ENCODE data around the gene LRP1. TPM values are rescaled to one million over a fixed set of nuclear protein-coding genes. Genes with fewer than 3 reads are reported as not detected.

LRP1 gene
- total RNA-seq, result 1 to 10 TPM; 1.0 to 1.5 TPM

- Mint-ChIP-seq H3K36me3 (ENCODE audit: low read depth) (no peaks in the 10 kb centered on the region), H3K27ac (no peak within 1 kb of the TSS), H3K4me3 (peak within 1 kb of the TSS; percentile 80), H3K27me3 (ENCODE audit: low read depth) (no peaks in the 10 kb centered on the region), H3K9me3 (peaks cover 7% of the 10 kb centered on the region), H3K4me1 (ENCODE audit: low read depth) (peaks cover 11% of the 10 kb centered on the region)
- intact Hi-C loops (cut with micrococcal nuclease), result loop anchor here (1.0 kb wide), 3 partner anchors 39 to 371 kb away; no protein-coding TSS in a partner anchor
- DNase-seq, result peak; percentile 75
- CTCF ChIA-PET, result interaction anchor here (0.6 to 14.5 kb wide), 7 partner anchors 17 to 127 kb away, joined by 3 to 252 read pairs (median 3); partner anchors contain the start of gene STAT6
Measured at GRCh38 chr12:57127726-57128518, at the start of gene LRP1. Gene LRP1, plus strand, starts transcription at chr12:57128483. Its CDS starts 482 bp downstream, at chr12:57128965.

- H3K4me1 Mint-ChIP-seq (ENCODE audit: low read depth), result peaks cover 37% of the 10 kb centered on the region
- H3K27me3 Mint-ChIP-seq (ENCODE audit: low read depth), result no peaks in the 10 kb centered on the region
- peaks cover 27% of the 10 kb centered on the region for H3K36me3 Mint-ChIP-seq (ENCODE audit: low read depth)
- DNase-seq, result peak; percentile 98
- intact Hi-C loops (cut with micrococcal nuclease), result loop anchor here (1.0 to 10.0 kb wide), 9 partner anchors 9 to 744 kb away; partner anchors contain the start of genes DDIT3, IL23A, NACA and PAN2
- peak within 1 kb of the TSS; percentile 98 for H3K27ac Mint-ChIP-seq
- H3K4me3 Mint-ChIP-seq, result peak within 1 kb of the TSS; percentile 99
- H3K9me3 Mint-ChIP-seq, result no peaks in the 10 kb centered on the region
- CTCF ChIA-PET, result interaction anchor here (0.9 to 15.2 kb wide), 12 partner anchors 10 to 103 kb away, joined by 3 to 292 read pairs (median 4); partner anchors contain the start of genes NAB2 and STAT6
Measured at GRCh38 chr12:57078519-57079404, 49.5 kb upstream of the LRP1 start, which contains the start of gene NEMP1. Gene NEMP1, minus strand, starts transcription at chr12:57078791. Its CDS starts 46 bp downstream, at chr12:57078745.

GRCh38 chr12:57079821-57080220, 48.5 kb upstream of the LRP1 start:
- Mint-ChIP-seq H3K27me3 (ENCODE audit: low read depth) (no peaks in the 10 kb centered on the region), H3K4me1 (ENCODE audit: low read depth) (peaks cover 31% of the 10 kb centered on the region), H3K4me3 (peak overlapping the region; percentile 3), H3K27ac (peak overlapping the region; percentile 98), H3K36me3 (ENCODE audit: low read depth) (peaks cover 21% of the 10 kb centered on the region), H3K9me3 (no peaks in the 10 kb centered on the region)
- CTCF ChIA-PET, result interaction anchor here (0.6 to 15.2 kb wide), 12 partner anchors 9 to 102 kb away, joined by 3 to 292 read pairs (median 4); partner anchors contain the start of genes NAB2 and STAT6
- intact Hi-C loops (cut with micrococcal nuclease), result loop anchor here (1.0 to 10.0 kb wide), 5 partner anchors 353 to 745 kb away; partner anchors contain the start of genes DDIT3, IL23A, NACA and PAN2
- no peak for DNase-seq

- Mint-ChIP-seq H3K36me3 (ENCODE audit: low read depth) (peaks cover 20% of the 10 kb centered on the region), H3K4me1 (ENCODE audit: low read depth) (peaks cover 41% of the 10 kb centered on the region), H3K4me3 (no peak overlapping the region), H3K27me3 (ENCODE audit: low read depth) (no peaks in the 10 kb centered on the region), H3K9me3 (no peaks in the 10 kb centered on the region), H3K27ac (no peak overlapping the region)
- intact Hi-C loops (cut with micrococcal nuclease), result no loop called here
- DNase-seq, result no peak
- CTCF ChIA-PET, result interaction anchor here (0.7 to 15.2 kb wide), 3 partner anchors 10 to 79 kb away, joined by 3 to 292 read pairs (median 10); partner anchors contain the start of gene NAB2
Measured at GRCh38 chr12:57080855-57081254, 47.4 kb upstream of the LRP1 start.

- H3K4me3 Mint-ChIP-seq, result peak overlapping the region; percentile 91
- DNase-seq, result peak; percentile 67
- H3K27ac Mint-ChIP-seq, result peak overlapping the region; percentile 99
- intact Hi-C loops (cut with micrococcal nuclease), result loop anchor here (2.0 to 5.0 kb wide), 4 partner anchors 334 to 449 kb away; partner anchors contain the start of genes ARHGAP9, DDIT3 and PRIM1
- no peaks in the 10 kb centered on the region for H3K27me3 Mint-ChIP-seq (ENCODE audit: low read depth)
- H3K9me3 Mint-ChIP-seq, result no peaks in the 10 kb centered on the region
- peaks cover 11% of the 10 kb centered on the region for H3K36me3 Mint-ChIP-seq (ENCODE audit: low read depth)
- CTCF ChIA-PET, result no interaction called here
- H3K4me1 Mint-ChIP-seq (ENCODE audit: low read depth), result peaks cover 35% of the 10 kb centered on the region
Measured at GRCh38 chr12:57085999-57086492, 42.2 kb upstream of the LRP1 start.

GRCh38 chr12:57086493-57087009, 41.7 kb upstream of the LRP1 start:
- intact Hi-C loops (cut with micrococcal nuclease), result loop anchor here (1.0 to 5.0 kb wide), 6 partner anchors 334 to 449 kb away; partner anchors contain the start of genes ARHGAP9, DDIT3, PRIM1 and PTGES3
- Mint-ChIP-seq H3K4me1 (ENCODE audit: low read depth) (peaks cover 40% of the 10 kb centered on the region), H3K27me3 (ENCODE audit: low read depth) (no peaks in the 10 kb centered on the region)

GRCh38 chr12:57087010-57087690, 41.1 kb upstream of the LRP1 start:
- peaks cover 20% of the 10 kb centered on the region for H3K36me3 Mint-ChIP-seq (ENCODE audit: low read depth)
- peaks cover 46% of the 10 kb centered on the region for H3K4me1 Mint-ChIP-seq (ENCODE audit: low read depth)
- intact Hi-C loops (cut with micrococcal nuclease), result loop anchor here (1.0 to 5.0 kb wide), 6 partner anchors 335 to 450 kb away; partner anchors contain the start of genes ARHGAP9, DDIT3, PRIM1 and PTGES3
- no peaks in the 10 kb centered on the region for H3K9me3 Mint-ChIP-seq
- H3K4me3 Mint-ChIP-seq, result peak overlapping the region; percentile 91
- no peaks in the 10 kb centered on the region for H3K27me3 Mint-ChIP-seq (ENCODE audit: low read depth)
- CTCF ChIA-PET, result interaction anchor here (0.6 to 16.9 kb wide), 4 partner anchors 12 to 78 kb away, joined by 3 to 292 read pairs (median 33); partner anchors contain the start of genes NEMP1 and STAT6
- peak; percentile 94 for DNase-seq
- peak overlapping the region; percentile 99 for H3K27ac Mint-ChIP-seq

More at GRCh38 chr12:57086493-57087009, 41.7 kb upstream of the LRP1 start:
- peak overlapping the region; percentile 99 for H3K27ac Mint-ChIP-seq
- CTCF ChIA-PET, result interaction anchor here (0.6 to 16.9 kb wide), 3 partner anchors 11 to 77 kb away, joined by 3 to 292 read pairs (median 3); partner anchors contain the start of gene NEMP1
- H3K9me3 Mint-ChIP-seq, result no peaks in the 10 kb centered on the region
- H3K4me3 Mint-ChIP-seq, result peak overlapping the region; percentile 91
- H3K36me3 Mint-ChIP-seq (ENCODE audit: low read depth), result peaks cover 15% of the 10 kb centered on the region
- peak; percentile 52 for DNase-seq

- intact Hi-C loops (cut with micrococcal nuclease), result loop anchor here (1.0 to 5.0 kb wide), 11 partner anchors 10 to 451 kb away; partner anchors contain the start of genes ARHGAP9, DDIT3, NEMP1 and PRIM1
- H3K9me3 Mint-ChIP-seq, result no peaks in the 10 kb centered on the region
- peaks cover 52% of the 10 kb centered on the region for H3K4me1 Mint-ChIP-seq (ENCODE audit: low read depth)
- CTCF ChIA-PET, result interaction anchor here (1.3 to 16.9 kb wide), 3 partner anchors 13 to 28 kb away, joined by 3 to 292 read pairs (median 63); partner anchors contain the start of genes NEMP1 and STAT6
- peak overlapping the region; percentile 91 for H3K4me3 Mint-ChIP-seq
- peaks cover 25% of the 10 kb centered on the region for H3K36me3 Mint-ChIP-seq (ENCODE audit: low read depth)
- peak overlapping the region; percentile 99 for H3K27ac Mint-ChIP-seq
- DNase-seq, result peak; percentile 79
- H3K27me3 Mint-ChIP-seq (ENCODE audit: low read depth), result no peaks in the 10 kb centered on the region
Measured at GRCh38 chr12:57087691-57088353, 40.5 kb upstream of the LRP1 start.

- intact Hi-C loops (cut with micrococcal nuclease), result loop anchor here (1.0 to 5.0 kb wide), 8 partner anchors 10 to 451 kb away; partner anchors contain the start of genes ARHGAP9, NEMP1, PRIM1 and STAT6
- Mint-ChIP-seq H3K9me3 (no peaks in the 10 kb centered on the region), H3K27ac (peak within 1 kb of the TSS; percentile 99), H3K27me3 (ENCODE audit: low read depth) (no peaks in the 10 kb centered on the region), H3K36me3 (ENCODE audit: low read depth) (peaks cover 30% of the 10 kb centered on the region), H3K4me3 (peak within 1 kb of the TSS; percentile 91), H3K4me1 (ENCODE audit: low read depth) (peaks cover 60% of the 10 kb centered on the region)
- peak; percentile 92 for DNase-seq
- CTCF ChIA-PET, result interaction anchor here (0.7 to 16.9 kb wide), 5 partner anchors 13 to 339 kb away, joined by 3 to 292 read pairs (median 5); partner anchors contain the start of genes NEMP1 and STAT6
Measured at GRCh38 chr12:57088354-57089270, 39.7 kb upstream of the LRP1 start, which contains the start of gene NAB2. Gene NAB2, plus strand, starts transcription at chr12:57089114. Its CDS starts 158 bp downstream, at chr12:57089272.
